Activated CD8-positive, alpha-beta T cell treated with anti-CD3 and anti-CD28 coated beads for 36 hours (primary cell): ENCODE data around the gene CNNM3. TPM values are rescaled to one million over a fixed set of nuclear protein-coding genes. Genes with fewer than 3 reads are reported as not detected.

Source experiments
- ATAC-seq: fragments of 200-7000 bp; cut with Tn5 transposase; one replicate; pipeline ENCODE4 v1.10.0; 2021; ENCODE audit warnings: mild to moderate bottlenecking, moderate library complexity
- CTCF ChIA-PET: fragments of 350-600 bp; sonication (Branson Sonifier 250); formaldehyde crosslinking; loops from one replicate; lab custom pipeline; 2021; ENCODE audit warnings: antibody characterized with exemption; lab: Charles Lee
- POLR2A ChIA-PET: fragments of 350-600 bp; sonication (Branson Sonifier 250); formaldehyde crosslinking; loops from one replicate; lab custom pipeline; 2021; ENCODE audit warnings: antibody characterized with exemption; lab: Charles Lee
- DNase-seq: peaks from one replicate; pipeline ENCODE4 v3.0.0-alpha.2; 2020
- H3K27ac Mint-ChIP-seq: one replicate; pipeline ENCODE4 v1.8.0; 2021; ENCODE audit warnings: mild to moderate bottlenecking, mixed read lengths
- H3K27me3 Mint-ChIP-seq: one replicate; pipeline ENCODE4 v1.8.0; 2021; ENCODE audit warnings: mixed read lengths
- H3K36me3 Mint-ChIP-seq: one replicate; pipeline ENCODE4 v1.8.0; 2021; ENCODE audit warnings: low read depth, mixed read lengths
- H3K4me1 Mint-ChIP-seq: one replicate; pipeline ENCODE4 v1.8.0; 2021; ENCODE audit warnings: low read depth, mixed read lengths
- H3K4me3 Mint-ChIP-seq: one replicate; pipeline ENCODE4 v1.8.0; 2021; ENCODE audit warnings: mild to moderate bottlenecking, moderate library complexity, mixed read lengths
- H3K9me3 Mint-ChIP-seq: one replicate; pipeline ENCODE4 v1.8.0; 2021; ENCODE audit warnings: mixed read lengths
- CTCF ChIP-seq: fragments of 200-600 bp; IDR thresholded peaks from one replicate; pipeline ENCODE4 v1.8.0; 2022; ENCODE audit warnings: antibody characterized with exemption, mild to moderate bottlenecking
- intact Hi-C: fragments of 100-400 bp; cut with micrococcal nuclease; formaldehyde crosslinking; loops from one replicate; pipeline ENCODE4 v1.10.0; 2022
- total RNA-seq, 2 experiments: library from RNA; stranded (reverse); gene quantifications; one replicate each; pipeline ENCODE4 v1.2.3, GENCODE V29; 2021

The CNNM3 gene
- total RNA-seq, 2 experiments from 2014 or later, result 15.8 to 19.3 TPM

- POLR2A ChIA-PET, result interaction anchor here (0.7 to 3.6 kb wide), 5 partner anchors 12 to 81 kb away, joined by 3 to 30 read pairs (median 4); partner anchors contain the start of gene ANKRD39
- ATAC-seq, result peak; percentile 8
- CTCF ChIA-PET, result interaction anchor here (1.2 to 7.1 kb wide), 5 partner anchors 12 to 93 kb away, joined by 5 to 61 read pairs (median 26); partner anchors contain the start of gene ANKRD39
- H3K27me3 Mint-ChIP-seq, result peaks cover 3% of the 10 kb centered on the region
- H3K9me3 Mint-ChIP-seq, result no peaks in the 10 kb centered on the region
- peak within 1 kb of the TSS; percentile 78 for H3K4me3 Mint-ChIP-seq
- intact Hi-C loops, result no loop called here
- peak within 1 kb of the TSS; percentile 76 for H3K27ac Mint-ChIP-seq
- no peak for TF ChIP-seq CTCF
- H3K4me1 Mint-ChIP-seq, result peaks cover 50% of the 10 kb centered on the region
- peaks cover 8% of the 10 kb centered on the region for H3K36me3 Mint-ChIP-seq
- peak; percentile 54 for DNase-seq
Observed at GRCh38 chr2:96869822-96870625, 54.0 kb downstream of the CNNM3 start, which contains the start of gene SEMA4C. Gene SEMA4C (minus strand): TSS chr2:96870080. CDS start chr2:96867886, 2,194 bp downstream.

- ChIA-PET POLR2A (interaction anchor here (0.7 to 2.0 kb wide), 4 partner anchors 13 to 92 kb away, joined by 3 to 6 read pairs (median 3); partner anchors contain the start of gene ANKRD39), CTCF (interaction anchor here (0.8 to 7.1 kb wide), 8 partner anchors 9 to 82 kb away, joined by 3 to 61 read pairs (median 4); partner anchors contain the start of genes ANKRD39 and CNNM3)
- Mint-ChIP-seq H3K4me3 (peak overlapping the region; percentile 72), H3K27ac (peak overlapping the region; percentile 76), H3K36me3 (peaks cover 5% of the 10 kb centered on the region), H3K4me1 (peaks cover 57% of the 10 kb centered on the region), H3K27me3 (peaks cover 3% of the 10 kb centered on the region), H3K9me3 (no peaks in the 10 kb centered on the region)
- DNase-seq (peak; percentile 83), ATAC-seq (peak; percentile 29)
- TF ChIP-seq CTCF, result no peak
- intact Hi-C loops, result no loop called here
Observed at GRCh38 chr2:96870626-96871255, 54.7 kb downstream of the CNNM3 start.

DNA sequence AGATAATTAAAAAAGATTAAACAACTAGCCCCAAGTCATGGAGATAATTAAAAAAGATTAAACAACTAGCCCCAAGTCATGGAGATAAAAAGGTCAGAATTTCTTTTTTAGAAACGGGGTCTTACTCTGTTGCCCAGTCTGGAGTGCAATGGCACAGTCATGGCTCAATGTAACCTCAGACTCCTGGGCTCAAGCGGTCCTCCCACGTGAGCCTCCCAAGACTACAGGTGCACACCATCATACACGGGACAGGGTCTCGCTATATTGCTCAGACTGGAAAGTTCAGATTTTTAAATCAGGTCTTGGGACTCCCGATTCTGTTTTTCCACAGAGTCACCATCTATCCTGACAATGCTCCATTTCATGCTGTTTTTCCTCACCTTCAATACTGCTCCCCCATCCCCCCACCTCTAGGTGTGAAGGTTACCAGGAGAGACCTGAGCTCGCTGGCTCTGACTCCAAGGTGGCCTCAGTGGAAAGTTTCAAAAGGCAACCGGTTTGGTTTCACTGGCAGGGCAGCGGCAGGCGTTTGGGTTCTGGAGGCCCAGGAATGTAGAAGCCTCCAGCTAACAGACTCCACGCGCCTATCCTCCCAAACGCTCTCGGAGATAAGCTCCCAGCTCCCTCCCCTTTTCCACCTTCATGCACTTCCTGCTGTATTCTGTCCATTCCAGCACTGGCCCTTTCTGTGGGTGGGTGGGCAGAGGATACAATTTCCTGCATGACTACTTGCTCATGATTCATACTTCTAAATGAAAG, 56.7 kb downstream of the CNNM3 start:
- DNase-seq (peak; percentile 44), ATAC-seq (no peak)
- intact Hi-C loops, result no loop called here
- peaks cover 3% of the 10 kb centered on the region for H3K27me3 Mint-ChIP-seq
- no peak for TF ChIP-seq CTCF
- H3K4me1 Mint-ChIP-seq, result peaks cover 50% of the 10 kb centered on the region
- ChIA-PET POLR2A (interaction anchor here (0.6 to 2.2 kb wide), 3 partner anchors 15 to 70 kb away, joined by 3 to 9 read pairs (median 4); partner anchors contain the start of gene ANKRD39), CTCF (interaction anchor here (1.1 to 7.1 kb wide), 5 partner anchors 15 to 87 kb away, joined by 3 to 61 read pairs (median 14); partner anchors contain the start of gene ANKRD39)
- no peaks in the 10 kb centered on the region for H3K9me3 Mint-ChIP-seq
- no peaks in the 10 kb centered on the region for H3K36me3 Mint-ChIP-seq
- H3K4me3 Mint-ChIP-seq, result no peak overlapping the region
- no peak overlapping the region for H3K27ac Mint-ChIP-seq

GRCh38 chr2:96873651-96874096, 57.6 kb downstream of the CNNM3 start:
- H3K27me3 Mint-ChIP-seq, result peaks cover 3% of the 10 kb centered on the region
- CTCF ChIA-PET, result interaction anchor here (1.1 to 7.1 kb wide), 5 partner anchors 16 to 86 kb away, joined by 3 to 61 read pairs (median 5); partner anchors contain the start of gene ANKRD39
- ATAC-seq, result no peak
- POLR2A ChIA-PET, result interaction anchor here (1.2 to 2.2 kb wide), 3 partner anchors 12 to 69 kb away, joined by 4 to 9 read pairs (median 4); partner anchors contain the start of gene ANKRD39
- H3K36me3 Mint-ChIP-seq, result no peaks in the 10 kb centered on the region
- H3K4me3 Mint-ChIP-seq, result no peak overlapping the region
- H3K27ac Mint-ChIP-seq, result no peak overlapping the region
- intact Hi-C loops, result no loop called here
- H3K9me3 Mint-ChIP-seq, result no peaks in the 10 kb centered on the region
- no peak for DNase-seq
- TF ChIP-seq CTCF, result no peak
- peaks cover 50% of the 10 kb centered on the region for H3K4me1 Mint-ChIP-seq
